Stimulated activated CD8-positive, alpha-beta memory T cell treated with anti-CD3 and anti-CD28 coated beads, Interleukin-4, amount 100 ng/mL, for 24 hours (primary cell): Measurements from ENCODE around the gene THSD4.

Experiments used
- DNase-seq: peaks from one replicate; pipeline ENCODE4 v3.0.0-alpha.2; 2020; ENCODE audit warnings: low read depth

Gene THSD4

GRCh38 chr15:71545923-71546322 is 430.7 kb downstream of the THSD4 start:
- DNase-seq = no peak

- DNase-seq = no peak
Observed at GRCh38 chr15:71547011-71547410, 431.7 kb downstream of the THSD4 start.

- DNase-seq = no peak
Observed at GRCh38 chr15:71548401-71548807, 433.1 kb downstream of the THSD4 start.

- DNase-seq = no peak
Observed at GRCh38 chr15:71549091-71549490, 433.8 kb downstream of the THSD4 start.

GRCh38 chr15:71549697-71550096 is 434.4 kb downstream of the THSD4 start:
- DNase-seq = no peak

- no peak for DNase-seq
Observed at GRCh38 chr15:71551566-71551965, 436.3 kb downstream of the THSD4 start.

- DNase-seq = no peak
Observed at GRCh38 chr15:71559098-71559497, 443.8 kb downstream of the THSD4 start.

GRCh38 chr15:71559616-71560015 is 444.3 kb downstream of the THSD4 start:
- DNase-seq = no peak

- DNase-seq = no peak
Observed at GRCh38 chr15:71562251-71562650, 447.0 kb downstream of the THSD4 start.

- no peak for DNase-seq
Observed at GRCh38 chr15:71564217-71564616, 448.9 kb downstream of the THSD4 start.

GRCh38 chr15:71565006-71565405 is 449.7 kb downstream of the THSD4 start:
- DNase-seq = no peak

- DNase-seq = no peak
Observed at GRCh38 chr15:71565631-71566160, 450.4 kb downstream of the THSD4 start.

GRCh38 chr15:71566226-71566625 is 451.0 kb downstream of the THSD4 start:
- DNase-seq = no peak

GRCh38 chr15:71567173-71567572 is 451.9 kb downstream of the THSD4 start:
- no peak for DNase-seq

GRCh38 chr15:71568227-71568626 is 453.0 kb downstream of the THSD4 start:
- DNase-seq = no peak

GRCh38 chr15:71570736-71571135 is 455.5 kb downstream of the THSD4 start:
- DNase-seq = no peak

GRCh38 chr15:71571641-71572040 is 456.4 kb downstream of the THSD4 start:
- DNase-seq = no peak

- no peak for DNase-seq
Observed at GRCh38 chr15:71572452-71573053, 457.3 kb downstream of the THSD4 start.

- DNase-seq = no peak
Observed at GRCh38 chr15:71573599-71573998, 458.3 kb downstream of the THSD4 start.

GRCh38 chr15:71575474-71576045 is 460.3 kb downstream of the THSD4 start:
- no peak for DNase-seq

GRCh38 chr15:71577071-71577470 is 461.8 kb downstream of the THSD4 start:
- no peak for DNase-seq

GRCh38 chr15:71581398-71581930 is 466.2 kb downstream of the THSD4 start:
- no peak for DNase-seq

- DNase-seq = no peak
Observed at GRCh38 chr15:71585159-71585558, 469.9 kb downstream of the THSD4 start.

GRCh38 chr15:71586463-71586862 is 471.2 kb downstream of the THSD4 start:
- no peak for DNase-seq
